Forelimb muscle (tissue), 1 donor: Measurements from ENCODE around the gene PPP2R1B. TPM values are rescaled to one million over a fixed set of nuclear protein-coding genes. Genes with fewer than 3 reads are reported as not detected.

Experiments used
- DNase-seq: peaks from one replicate; pipeline ENCODE4 v3.0.0-alpha.2; 2013; ENCODE audit warnings: low read depth
- polyA plus RNA-seq: library from polyadenylated mRNA; unstranded; fragments of 120-200 nt; gene quantifications from one replicate; pipeline ENCODE4 v1.2.1, GENCODE V29; 2013; ENCODE audit not compliant: insufficient read length

PPP2R1B gene
- polyA plus RNA-seq, 1 donor: 12.4 TPM

DNA sequence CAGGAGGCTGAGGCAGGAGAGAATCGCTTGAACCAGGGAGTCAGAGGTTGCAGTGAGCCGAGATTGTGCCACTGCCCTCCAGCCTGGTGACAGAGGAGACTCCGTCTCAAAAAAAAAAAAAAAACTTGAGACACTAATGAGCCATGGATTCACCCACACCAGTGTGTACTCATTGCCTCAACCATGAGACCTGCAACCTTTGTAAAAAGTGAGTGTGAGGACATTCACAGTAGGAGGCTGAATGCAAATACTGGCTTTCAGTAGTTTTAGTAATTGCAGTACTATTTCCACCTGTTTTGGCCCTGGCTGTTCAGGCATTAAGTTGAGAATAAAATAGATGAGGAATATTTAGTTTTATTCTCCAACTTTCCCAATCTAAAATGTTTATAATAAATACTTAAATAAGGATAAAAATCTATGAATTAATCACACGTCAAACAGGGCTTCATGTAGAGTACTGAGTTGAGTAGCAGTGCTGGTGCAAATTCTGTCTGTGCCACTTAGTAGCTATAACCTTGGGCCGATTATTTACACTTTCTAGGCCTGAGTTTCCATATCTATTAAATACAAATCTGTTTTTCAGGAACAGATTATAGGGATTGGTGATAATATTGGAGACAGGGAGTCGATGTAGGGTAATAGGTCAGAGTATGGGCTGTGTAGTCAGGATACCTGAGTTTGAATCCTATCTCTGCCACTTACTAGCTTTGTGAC is 72.8 kb downstream of the PPP2R1B start:
- no peak for DNase-seq

DNA sequence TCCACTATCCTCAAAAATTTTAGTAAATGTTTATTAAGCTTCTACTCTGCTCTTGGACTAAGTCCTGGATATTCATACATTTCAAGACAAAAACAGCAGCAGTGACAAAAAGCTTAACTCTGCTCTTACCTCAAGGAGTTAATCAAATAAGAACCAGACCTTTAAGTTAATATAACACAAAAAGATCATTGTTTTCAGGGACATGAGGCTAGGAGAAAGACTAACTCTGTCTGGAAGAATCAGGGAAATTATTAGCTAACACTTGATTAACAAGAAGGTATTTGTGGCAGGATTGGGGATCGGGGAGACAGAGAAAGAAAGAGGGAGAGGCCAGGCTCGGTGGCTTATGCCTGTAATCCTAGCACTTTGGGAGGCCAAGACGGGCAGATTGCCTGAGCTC is 74.4 kb downstream of the PPP2R1B start:
- no peak for DNase-seq

DNA sequence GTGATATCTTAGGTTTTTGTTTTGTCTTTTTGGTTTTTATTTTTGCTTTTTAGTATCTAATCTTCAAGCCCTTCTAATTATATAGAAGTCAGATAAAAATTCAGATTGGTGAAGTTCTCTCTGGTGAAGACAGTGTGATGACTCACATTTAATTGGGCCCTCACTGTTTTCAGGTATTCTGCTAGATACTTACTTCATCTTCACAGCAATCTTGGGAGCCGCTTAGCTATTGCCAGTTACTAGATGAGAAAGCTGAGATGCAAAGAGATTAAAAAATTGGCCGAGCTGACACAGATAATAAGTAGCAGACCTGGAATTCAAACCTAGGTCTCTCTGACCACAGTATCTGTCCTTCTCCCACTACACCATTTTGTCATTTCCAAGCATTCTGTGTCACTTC is 75.0 kb downstream of the PPP2R1B start:
- DNase-seq: no peak

DNA sequence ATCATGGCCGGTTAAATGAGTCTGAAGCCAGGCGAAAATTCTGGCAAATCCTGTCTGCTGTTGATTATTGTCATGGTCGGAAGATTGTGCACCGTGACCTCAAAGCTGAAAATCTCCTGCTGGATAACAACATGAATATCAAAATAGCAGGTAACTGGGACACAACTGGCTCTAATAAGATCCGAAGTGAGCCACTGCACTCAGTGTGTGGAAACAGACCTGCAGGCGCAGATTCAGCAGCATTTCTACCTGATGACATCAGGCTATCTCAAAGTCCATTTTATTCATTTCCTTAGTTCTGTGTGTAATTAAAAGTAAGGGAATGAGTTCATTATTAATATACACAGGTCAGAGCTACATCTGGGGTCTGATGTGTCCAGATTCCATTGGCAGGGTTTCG is 78.2 kb downstream of the PPP2R1B start:
- DNase-seq: no peak

DNA sequence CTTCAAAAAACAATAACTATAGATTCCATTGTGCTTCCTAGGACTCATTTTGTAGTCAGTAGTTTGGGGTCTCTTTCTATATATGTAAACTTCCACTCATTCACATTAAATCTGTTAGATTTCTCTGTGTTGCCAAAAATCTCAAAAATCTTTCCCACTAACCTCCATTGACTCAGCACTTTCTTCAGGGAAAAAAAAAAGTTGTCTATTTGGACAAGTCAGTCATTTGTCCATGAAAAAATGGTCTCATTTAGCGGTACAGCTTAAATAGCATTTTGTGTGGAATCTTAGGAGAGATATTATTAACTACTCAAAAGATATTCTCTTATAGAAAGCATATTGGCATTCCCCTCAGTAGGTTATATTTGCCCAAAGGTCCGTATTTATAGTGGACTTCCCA is 81.9 kb downstream of the PPP2R1B start:
- DNase-seq: no peak

DNA sequence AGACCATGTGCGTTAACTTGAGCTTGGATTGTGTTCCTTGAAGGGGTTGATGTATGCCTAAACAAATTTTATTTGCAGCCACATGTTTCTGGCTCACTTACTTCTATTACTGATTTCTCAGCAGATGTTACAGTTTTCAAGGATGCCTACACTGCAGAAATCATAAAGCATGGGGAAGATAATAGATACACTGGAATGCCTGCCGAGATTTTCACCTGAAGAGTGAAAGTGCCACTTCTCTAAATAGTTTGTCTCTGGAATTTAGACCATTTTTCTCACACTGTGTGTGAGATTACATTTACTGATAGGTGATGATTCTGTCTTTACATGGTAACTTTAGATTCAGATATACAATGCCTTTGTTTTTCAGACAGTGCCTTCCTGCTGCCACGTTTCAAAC is 82.4 kb downstream of the PPP2R1B start:
- DNase-seq: no peak

DNA sequence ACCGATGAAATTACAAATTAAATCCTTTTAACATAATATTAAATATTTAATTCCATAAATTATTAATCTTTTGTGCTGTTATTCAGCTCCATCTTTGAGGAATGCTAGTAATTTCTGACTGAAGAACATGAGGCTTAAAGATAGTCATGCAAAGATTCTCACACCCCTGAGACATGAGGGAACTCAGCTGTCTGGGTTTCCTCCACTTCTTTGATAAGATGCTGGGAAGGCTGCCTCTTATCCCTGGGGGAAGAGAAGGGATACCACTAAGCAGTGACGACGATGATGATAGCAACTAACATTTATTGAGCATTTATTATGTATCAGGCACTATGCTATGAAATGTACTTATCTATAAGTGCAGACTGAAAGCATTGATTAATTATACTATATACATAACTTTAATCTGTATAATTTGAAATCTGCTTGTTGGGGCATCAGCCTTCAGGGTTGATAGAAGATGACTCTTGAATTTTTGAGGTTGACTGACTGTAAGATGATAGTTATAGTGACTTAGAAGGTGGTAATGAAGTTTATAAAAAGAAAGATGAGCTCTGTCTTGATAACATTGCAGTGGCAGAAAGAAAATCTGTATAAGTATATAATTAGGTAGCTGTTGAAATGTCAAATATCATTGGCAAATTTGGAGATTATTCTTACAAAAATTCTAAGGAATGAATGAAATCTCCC is 85.6 kb downstream of the PPP2R1B start:
- no peak for DNase-seq

Other genes starting within 250 kb of the PPP2R1B start
- 3.9 TPM for gene LAYN, start 225.7 kb downstream of the PPP2R1B start, polyA plus RNA-seq
- 22.4 TPM for gene SIK2, start 163.9 kb downstream of the PPP2R1B start, polyA plus RNA-seq
- 26.1 TPM for gene ALG9, start 105.2 kb upstream of the PPP2R1B start, polyA plus RNA-seq
- gene FDXACB1, start 112.8 kb upstream of the PPP2R1B start, polyA plus RNA-seq: 1.7 TPM
- 15.7 TPM for gene CFAP68, start 113.2 kb upstream of the PPP2R1B start, polyA plus RNA-seq
- gene CRYAB, start 145.4 kb upstream of the PPP2R1B start, polyA plus RNA-seq: 886 TPM
- gene HSPB2, start 146.3 kb upstream of the PPP2R1B start, polyA plus RNA-seq: 93.3 TPM
- 3.1 TPM for gene C11orf52, start 152.5 kb upstream of the PPP2R1B start, polyA plus RNA-seq
- 19.6 TPM for gene DIXDC1, start 171.0 kb upstream of the PPP2R1B start, polyA plus RNA-seq